Fibroblast of lung (primary cell): ENCODE data around the gene POU2F1. TPM values are rescaled to one million over a fixed set of nuclear protein-coding genes. Genes with fewer than 3 reads are reported as not detected.

ENCODE experiments used
- DNase-seq, 2 donors: peaks; one replicate each; pipeline versions ENCODE4 v3.0.0 to v3.0.0-alpha.2; 2010; ENCODE audit warnings: low read depth in 2 of 2
- H2AFZ ChIP-seq: 2 replicates; pipeline ENCODE4 v1.5.1; 2012; ENCODE audit warnings: low read length, control low read depth, inconsistent platforms
- H3K27ac ChIP-seq: 2 replicates; pipeline ENCODE4 v1.5.1; 2011; ENCODE audit warnings: low read length, control low read depth; ENCODE audit not compliant: insufficient read depth
- H3K27me3 ChIP-seq: 2 replicates; pipeline ENCODE4 v1.5.1; 2011; ENCODE audit warnings: mild to moderate bottlenecking, low read length; ENCODE audit not compliant: control insufficient read depth, insufficient read depth
- H3K36me3 ChIP-seq: 2 replicates; pipeline ENCODE4 v1.5.1; 2011; ENCODE audit warnings: low read length; ENCODE audit not compliant: control insufficient read depth, insufficient read depth
- H3K4me1 ChIP-seq: 2 replicates; pipeline ENCODE4 v1.5.1; 2011; ENCODE audit warnings: low read length; ENCODE audit not compliant: control insufficient read depth, insufficient read depth; ENCODE audit errors: extremely low read depth
- H3K4me2 ChIP-seq: 2 replicates; pipeline ENCODE4 v1.5.1; 2011; ENCODE audit warnings: low read length, control low read depth; ENCODE audit not compliant: insufficient read depth; ENCODE audit errors: extremely low read depth
- H3K4me3 ChIP-seq, 4 experiments: fragments of 200-600 bp in 1 of 4; sonication (generic) in 1 of 4; replicated peaks in 1 of 4; 2 replicates each; pipeline ENCODE4 v1.5.1; 2011 to 2016; ENCODE audit warnings: low read length in 4 of 4, low read depth in 3 of 4, mild to moderate bottlenecking in 3 of 4, control low read depth in 2 of 4, inconsistent platforms in 1 of 4, mixed read lengths in 1 of 4; ENCODE audit not compliant: insufficient read depth in 1 of 4; ENCODE audit errors: control extremely low read depth in 1 of 4
- H3K79me2 ChIP-seq: 2 replicates; pipeline ENCODE4 v1.5.1; 2012; ENCODE audit warnings: mild to moderate bottlenecking, low read length, inconsistent platforms; ENCODE audit not compliant: control insufficient read depth, insufficient read depth
- H3K9ac ChIP-seq: 2 replicates; pipeline ENCODE4 v1.5.1; 2011; ENCODE audit warnings: mild to moderate bottlenecking, low read length, control low read depth; ENCODE audit not compliant: insufficient read depth
- H3K9me3 ChIP-seq: 2 replicates; pipeline ENCODE4 v1.5.1; 2012; ENCODE audit warnings: low read depth, low read length; ENCODE audit not compliant: control insufficient read depth, insufficient read depth
- H4K20me1 ChIP-seq: 2 replicates; pipeline ENCODE4 v1.5.1; 2011; ENCODE audit warnings: low read length; ENCODE audit not compliant: control insufficient read depth, insufficient read depth; ENCODE audit errors: extremely low read depth
- CTCF ChIP-seq, 2 donors: IDR thresholded peaks in 1 of 2; conservative IDR thresholded peaks in 1 of 2; 1 replicate in 1 of 2; 2 replicates in 1 of 2; pipeline ENCODE4 v1.5.1; 2011 to 2012; ENCODE audit warnings: low read length in 2 of 2, control low read depth in 1 of 2, inconsistent platforms in 1 of 2, low read depth in 1 of 2, mild to moderate bottlenecking in 1 of 2
- EZH2 ChIP-seq: IDR thresholded peaks from 2 replicates; pipeline ENCODE4 v1.5.1; 2012; ENCODE audit warnings: low read length, control low read depth, mild to moderate bottlenecking; ENCODE audit errors: missing control alignments
- polyA minus RNA-seq: library from RNA; depleted of rRNA, polyadenylated mRNA; stranded (reverse); fragments of >200 nt; gene quantifications from 2 replicates; pipeline ENCODE4 v1.2.3, GENCODE V29; 2011; ENCODE audit warnings: low replicate concordance
- polyA plus RNA-seq, 2 donors: library from polyadenylated mRNA; depleted of rRNA in 1 of 2; stranded (reverse) in 1 of 2; unstranded in 1 of 2; fragments of >200 nt; gene quantifications; 2 replicates each; pipeline ENCODE4 v1.2.1, GENCODE V29; 2011 to 2012; ENCODE audit warnings: missing spikeins in 1 of 2
- total RNA-seq: library from RNA; depleted of rRNA; stranded (reverse); fragments of >200 nt; gene quantifications from 2 replicates; pipeline ENCODE4 v1.2.1, GENCODE V29; 2014

The POU2F1 gene
- total RNA-seq (3.6 and 4.3 TPM in 2 replicates), polyA plus RNA-seq (3.3 and 3.5 TPM in 2 replicates), polyA minus RNA-seq (6.7 and 7.1 TPM in 2 replicates)
- polyA plus RNA-seq (2012) = 1.0 and 1.8 TPM in 2 replicates

- peaks cover 2% of the 10 kb centered on the region for H3K4me1 ChIP-seq
- H3K9me3 ChIP-seq = no peaks in the 10 kb centered on the region
- TF ChIP-seq EZH2 (no peak), CTCF (conservative IDR thresholded peaks at IDR 0.05 in 1 of 2, IDR thresholded peaks at IDR 0.05 in 1 of 2; ENCODE audit: low read depth in 1 of 2, low read length in 2 of 2) (peak; percentile 48 to 58)
Measured at GRCh38 chr1:167220537-167221125, at the start of gene POU2F1. Gene POU2F1, plus strand, starts transcription at chr1:167220886. Its CDS starts 12 bp downstream, at chr1:167220898.

GRCh38 chr1:167171286-167171929 is 49.3 kb upstream of the POU2F1 start:
- TF ChIP-seq CTCF (conservative IDR thresholded peaks at IDR 0.05 in 1 of 2, IDR thresholded peaks at IDR 0.05 in 1 of 2; ENCODE audit: low read depth in 1 of 2, low read length in 2 of 2) (no peak), EZH2 (no peak)
- Histone ChIP-seq H4K20me1 (no peaks in the 10 kb centered on the region), H3K9me3 (no peaks in the 10 kb centered on the region), H3K36me3 (no peaks in the 10 kb centered on the region), H3K27me3 (no peaks in the 10 kb centered on the region), H3K9ac (no peak overlapping the region), H3K79me2 (no peaks in the 10 kb centered on the region), H2AFZ (no peak overlapping the region), H3K4me3 (no peak overlapping the region), H3K27ac (no peak overlapping the region), H3K4me2 (no peak overlapping the region), H3K4me1 (no peaks in the 10 kb centered on the region)
- DNase-seq = peak in 1 of 2 donors; percentile 72

More at GRCh38 chr1:167220537-167221125, at the start of gene POU2F1:
- Histone ChIP-seq H3K36me3 (no peaks in the 10 kb centered on the region), H3K9ac (peak within 1 kb of the TSS; percentile 73), H3K4me2 (peak within 1 kb of the TSS; percentile 97), H3K4me3 (peak within 1 kb of the TSS; percentile 93 to 99 (median 96)), H3K27me3 (no peaks in the 10 kb centered on the region), H3K27ac (peak within 1 kb of the TSS; percentile 76), H2AFZ (peak within 1 kb of the TSS; percentile 98), H4K20me1 (no peaks in the 10 kb centered on the region), H3K79me2 (peaks cover 24% of the 10 kb centered on the region)
- peak; percentile 91 to 98 for DNase-seq

GRCh38 chr1:167173516-167174184 is 47.0 kb upstream of the POU2F1 start:
- DNase-seq = peak; percentile 38 to 74
- Histone ChIP-seq H4K20me1 (no peaks in the 10 kb centered on the region), H3K79me2 (no peaks in the 10 kb centered on the region), H3K36me3 (no peaks in the 10 kb centered on the region), H3K27me3 (no peaks in the 10 kb centered on the region), H3K9ac (no peak overlapping the region), H3K4me2 (no peak overlapping the region), H3K4me3 (no peak overlapping the region), H3K27ac (no peak overlapping the region), H3K9me3 (no peaks in the 10 kb centered on the region), H3K4me1 (no peaks in the 10 kb centered on the region), H2AFZ (no peak overlapping the region)
- TF ChIP-seq EZH2 (no peak), CTCF (conservative IDR thresholded peaks at IDR 0.05 in 1 of 2, IDR thresholded peaks at IDR 0.05 in 1 of 2; ENCODE audit: low read depth in 1 of 2, low read length in 2 of 2) (no peak)
